Astrocyte of the spinal cord (primary cell): ENCODE measurements around the gene C12orf43.
A peak's percentile ranks its signal among the peaks of the same experiment; 100 is the strongest.

Experiments
- DNase-seq: peaks from one replicate; pipeline ENCODE4 v3.0.0; 2011; ENCODE audit warnings: low read depth, low spot score
- H3K4me3 ChIP-seq: 2 replicates; pipeline ENCODE4 v1.5.1; 2011; ENCODE audit warnings: low read depth, mild to moderate bottlenecking, low read length, moderate library complexity
- in situ Hi-C: cut with HindIII; loops from 2 replicates; pipeline ENCODE4 v1.10.0; 2017; ENCODE audit warnings: low sequenced_read_pairs
- TF ChIP-seq, protein P1 (sequence below): IDR thresholded peaks from 2 replicates; pipeline ENCODE4 v1.5.1; 2012; ENCODE audit warnings: low read depth, mild to moderate bottlenecking, low read length, inconsistent platforms

C12orf43 gene

DNA sequence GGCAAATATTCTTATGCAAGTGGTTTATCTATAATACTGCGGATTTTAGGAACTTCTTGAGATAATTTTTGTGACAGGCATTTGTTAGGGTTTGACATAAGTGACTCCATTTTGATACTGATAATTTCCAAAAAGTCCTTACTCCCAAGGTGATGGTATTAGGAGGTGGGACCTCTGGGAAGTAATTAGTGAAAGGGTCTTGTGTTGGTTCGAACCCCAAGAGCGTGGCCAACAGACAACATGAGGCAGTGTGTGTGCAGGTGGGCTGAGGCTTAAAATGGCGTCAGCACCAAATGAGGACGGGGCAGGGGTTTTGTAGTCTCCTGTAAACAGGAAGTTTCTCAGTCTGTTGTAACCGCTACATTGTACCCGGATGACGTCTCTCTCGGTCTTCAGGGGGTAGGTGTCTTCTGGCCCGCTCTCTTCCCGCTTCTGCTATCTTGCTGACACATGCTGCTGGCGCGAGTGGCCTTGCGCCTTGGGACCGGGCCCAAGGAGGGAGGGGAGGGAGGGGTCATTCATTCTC, 1.7 kb upstream of the C12orf43 start:
- in situ Hi-C loops = no loop called here
- TF ChIP-seq, protein P1, sequence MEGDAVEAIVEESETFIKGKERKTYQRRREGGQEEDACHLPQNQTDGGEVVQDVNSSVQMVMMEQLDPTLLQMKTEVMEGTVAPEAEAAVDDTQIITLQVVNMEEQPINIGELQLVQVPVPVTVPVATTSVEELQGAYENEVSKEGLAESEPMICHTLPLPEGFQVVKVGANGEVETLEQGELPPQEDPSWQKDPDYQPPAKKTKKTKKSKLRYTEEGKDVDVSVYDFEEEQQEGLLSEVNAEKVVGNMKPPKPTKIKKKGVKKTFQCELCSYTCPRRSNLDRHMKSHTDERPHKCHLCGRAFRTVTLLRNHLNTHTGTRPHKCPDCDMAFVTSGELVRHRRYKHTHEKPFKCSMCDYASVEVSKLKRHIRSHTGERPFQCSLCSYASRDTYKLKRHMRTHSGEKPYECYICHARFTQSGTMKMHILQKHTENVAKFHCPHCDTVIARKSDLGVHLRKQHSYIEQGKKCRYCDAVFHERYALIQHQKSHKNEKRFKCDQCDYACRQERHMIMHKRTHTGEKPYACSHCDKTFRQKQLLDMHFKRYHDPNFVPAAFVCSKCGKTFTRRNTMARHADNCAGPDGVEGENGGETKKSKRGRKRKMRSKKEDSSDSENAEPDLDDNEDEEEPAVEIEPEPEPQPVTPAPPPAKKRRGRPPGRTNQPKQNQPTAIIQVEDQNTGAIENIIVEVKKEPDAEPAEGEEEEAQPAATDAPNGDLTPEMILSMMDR = no peak
- no peak for DNase-seq
- H3K4me3 ChIP-seq = no peak overlapping the region

- in situ Hi-C loops = no loop called here
- DNase-seq = no peak
- TF ChIP-seq, protein P1 = no peak
- H3K4me3 ChIP-seq = no peak overlapping the region
These were observed 2.6 kb downstream of the C12orf43 start for GRCh38 chr12:121013715-121014114.

- in situ Hi-C loops = no loop called here
- no peak for DNase-seq
- TF ChIP-seq, protein P1 = no peak
- no peak overlapping the region for H3K4me3 ChIP-seq
These were observed 4.5 kb downstream of the C12orf43 start for GRCh38 chr12:121011820-121012219.

GRCh38 chr12:121010860-121011259, 5.4 kb downstream of the C12orf43 start:
- DNase-seq = no peak

DNA sequence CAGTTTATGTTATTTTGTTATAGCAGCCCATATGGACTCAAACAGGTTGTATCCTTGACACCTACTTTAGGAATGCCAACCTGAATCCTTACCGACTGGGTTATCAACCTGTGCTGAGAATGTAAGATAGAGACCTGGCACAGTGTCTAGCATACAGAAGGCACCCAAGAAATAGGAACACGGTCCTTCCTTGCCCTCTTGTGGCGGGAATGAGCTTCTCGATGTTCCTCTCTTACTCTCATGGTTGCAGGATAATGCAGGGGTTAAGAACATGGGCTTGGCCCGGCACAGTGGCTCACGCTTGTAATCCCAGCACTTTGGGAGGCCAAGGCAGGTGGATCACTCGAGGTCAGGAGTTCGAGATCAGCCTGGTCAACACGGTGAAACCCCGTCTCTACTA, 6.5 kb downstream of the C12orf43 start:
- TF ChIP-seq, protein P1 = peak; percentile 57
- H3K4me3 ChIP-seq = no peak overlapping the region
- in situ Hi-C loops = no loop called here
- peak; percentile 33 for DNase-seq

More at GRCh38 chr12:121010860-121011259, 5.4 kb downstream of the C12orf43 start:
- no peak overlapping the region for H3K4me3 ChIP-seq
- TF ChIP-seq, protein P1 = no peak
- in situ Hi-C loops = no loop called here

DNA sequence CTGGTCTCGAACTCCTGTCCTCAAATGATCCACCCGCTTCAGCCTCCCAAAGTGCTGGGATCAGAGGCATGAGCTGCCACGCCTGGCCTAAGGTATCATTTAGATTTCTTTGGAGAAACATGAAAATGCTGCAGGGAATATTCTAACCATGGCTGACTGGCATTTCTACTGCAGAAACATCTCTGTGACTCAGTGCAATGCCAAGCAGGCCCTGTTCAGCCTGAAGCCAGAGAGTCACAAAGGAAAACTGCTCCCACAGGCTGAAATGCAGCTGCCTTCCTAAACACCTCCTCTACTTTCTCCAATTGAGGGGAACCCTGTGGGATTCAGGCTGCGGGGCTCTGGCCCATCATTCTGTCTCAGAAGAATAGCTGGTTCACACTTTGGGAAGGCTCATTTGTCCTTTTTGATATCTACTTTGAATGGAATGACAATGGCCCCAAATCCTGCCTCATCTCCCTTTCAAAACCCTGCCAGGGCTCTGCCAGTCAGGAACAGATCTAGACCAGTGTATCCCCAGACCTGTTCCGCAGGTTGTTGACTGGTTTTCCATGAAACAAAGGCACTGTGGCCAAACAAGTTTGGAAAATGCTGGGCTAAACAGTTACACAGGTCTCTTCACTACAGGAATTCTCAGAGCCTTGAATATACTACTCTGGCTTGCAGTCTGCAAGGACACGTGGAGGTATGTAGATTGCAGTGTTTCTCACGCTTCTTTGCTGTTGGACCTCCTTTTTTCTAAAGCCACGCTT, 7.8 kb downstream of the C12orf43 start:
- H3K4me3 ChIP-seq = no peak overlapping the region
- in situ Hi-C loops = no loop called here
- no peak for DNase-seq
- TF ChIP-seq, protein P1 = no peak
